GM10266 (cell line): Measurements from ENCODE around the gene XPR1.

Experiments used
- DNase-seq: peaks from one replicate; pipeline ENCODE4 v3.0.0; 2012; ENCODE audit errors: extremely low spot score
- TF ChIP-seq, protein P1 (sequence below): IDR thresholded peaks from 2 replicates; pipeline ENCODE4 v1.5.1; 2012; ENCODE audit warnings: mild to moderate bottlenecking, low read depth; ENCODE audit not compliant: control insufficient read depth, insufficient read depth; ENCODE audit errors: missing control alignments

The XPR1 gene

DNA sequence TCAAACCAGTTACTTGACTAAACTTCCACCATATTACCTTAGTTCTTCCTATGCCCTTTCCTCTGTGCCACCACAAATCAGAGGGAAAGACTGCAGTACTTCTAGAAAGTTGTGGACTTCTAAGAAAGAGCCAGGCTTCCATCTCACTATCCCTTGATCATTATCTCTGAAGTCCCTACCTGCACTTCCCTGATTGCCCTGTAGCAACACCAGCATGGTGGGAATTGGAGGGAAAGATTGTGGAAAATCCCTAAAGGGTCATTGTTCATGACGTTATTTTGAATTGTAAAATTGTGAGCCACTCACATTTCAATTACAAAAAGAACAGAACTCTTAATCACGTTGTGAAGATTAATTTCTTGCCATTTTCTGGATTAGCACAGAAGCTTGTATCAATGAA lies 257.5 kb downstream of the XPR1 start:
- no peak for DNase-seq
- TF ChIP-seq, protein P1, sequence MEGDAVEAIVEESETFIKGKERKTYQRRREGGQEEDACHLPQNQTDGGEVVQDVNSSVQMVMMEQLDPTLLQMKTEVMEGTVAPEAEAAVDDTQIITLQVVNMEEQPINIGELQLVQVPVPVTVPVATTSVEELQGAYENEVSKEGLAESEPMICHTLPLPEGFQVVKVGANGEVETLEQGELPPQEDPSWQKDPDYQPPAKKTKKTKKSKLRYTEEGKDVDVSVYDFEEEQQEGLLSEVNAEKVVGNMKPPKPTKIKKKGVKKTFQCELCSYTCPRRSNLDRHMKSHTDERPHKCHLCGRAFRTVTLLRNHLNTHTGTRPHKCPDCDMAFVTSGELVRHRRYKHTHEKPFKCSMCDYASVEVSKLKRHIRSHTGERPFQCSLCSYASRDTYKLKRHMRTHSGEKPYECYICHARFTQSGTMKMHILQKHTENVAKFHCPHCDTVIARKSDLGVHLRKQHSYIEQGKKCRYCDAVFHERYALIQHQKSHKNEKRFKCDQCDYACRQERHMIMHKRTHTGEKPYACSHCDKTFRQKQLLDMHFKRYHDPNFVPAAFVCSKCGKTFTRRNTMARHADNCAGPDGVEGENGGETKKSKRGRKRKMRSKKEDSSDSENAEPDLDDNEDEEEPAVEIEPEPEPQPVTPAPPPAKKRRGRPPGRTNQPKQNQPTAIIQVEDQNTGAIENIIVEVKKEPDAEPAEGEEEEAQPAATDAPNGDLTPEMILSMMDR = no peak

- DNase-seq = no peak
- TF ChIP-seq, protein P1 = no peak
Measured at GRCh38 chr1:180892272-180892671, 260.4 kb downstream of the XPR1 start.

DNA sequence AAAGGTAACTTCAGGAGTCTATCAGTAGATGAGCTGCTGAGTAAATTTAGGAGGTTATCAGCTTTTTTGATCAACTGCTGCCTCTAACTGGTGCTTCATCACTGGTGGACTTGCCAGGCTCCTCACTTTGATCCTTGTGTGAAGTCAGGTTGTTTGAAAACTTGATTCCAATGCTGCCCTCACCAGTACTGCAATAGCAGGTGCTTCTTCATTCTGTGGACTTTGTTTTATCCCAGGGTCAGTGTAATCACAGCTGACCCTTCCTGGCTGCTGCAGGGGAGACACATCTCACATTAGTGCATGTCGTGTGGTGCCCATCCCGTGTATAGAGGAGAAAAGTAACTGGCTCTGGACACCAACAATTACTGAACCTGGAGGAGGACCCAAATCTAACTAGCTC lies 260.9 kb downstream of the XPR1 start:
- no peak for DNase-seq
- TF ChIP-seq, protein P1 = no peak

DNA sequence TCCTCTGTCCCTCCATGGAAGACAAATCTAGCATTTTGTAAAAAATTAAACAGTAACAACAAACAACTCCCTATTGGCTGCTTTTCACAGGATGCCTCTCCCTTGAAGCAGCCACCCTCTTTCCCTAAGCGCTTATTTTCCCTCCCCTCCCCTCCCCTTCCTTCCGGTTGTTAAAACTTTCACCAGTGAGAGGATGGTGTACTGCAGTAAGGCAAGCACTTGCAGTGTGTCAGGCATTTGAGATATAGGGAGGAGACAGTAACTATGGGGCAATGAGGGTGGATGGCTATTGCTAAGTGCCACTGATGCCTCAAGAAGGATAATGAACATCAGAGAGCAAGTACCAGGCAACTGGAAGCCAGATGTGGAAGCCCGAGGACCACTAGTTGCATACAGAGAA lies 261.8 kb downstream of the XPR1 start:
- no peak for DNase-seq
- TF ChIP-seq, protein P1 = no peak

- no peak for DNase-seq
- TF ChIP-seq, protein P1 = no peak
Measured at GRCh38 chr1:180896161-180896560, 264.3 kb downstream of the XPR1 start.

GRCh38 chr1:180898441-180899219 lies 266.8 kb downstream of the XPR1 start:
- TF ChIP-seq, protein P1 = no peak
- no peak for DNase-seq

DNA sequence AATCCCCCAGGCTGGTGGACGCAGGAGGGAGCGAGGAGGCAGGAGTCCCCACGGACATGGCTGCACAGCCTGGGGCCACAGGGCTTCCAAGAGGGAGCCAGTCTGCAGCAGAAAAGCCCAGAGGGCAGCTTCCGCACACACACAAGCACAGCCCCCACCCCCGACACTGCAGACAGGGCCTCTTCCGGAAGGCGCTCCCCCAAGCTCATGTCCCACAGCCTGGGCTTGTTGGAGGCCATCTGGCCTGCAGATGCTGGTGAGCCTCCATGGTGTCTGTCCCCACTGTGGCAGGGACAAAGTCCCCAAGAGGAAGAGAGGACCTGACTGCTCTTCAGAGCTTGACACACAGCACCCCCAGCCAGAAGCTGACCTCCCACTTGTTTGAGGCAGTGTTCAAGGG lies 267.4 kb downstream of the XPR1 start:
- TF ChIP-seq, protein P1 = no peak
- DNase-seq = no peak
